ENCODE data around the gene OAS2. TPM values are rescaled to one million over a fixed set of nuclear protein-coding genes. Genes with fewer than 3 reads are reported as not detected.

OAS2 gene
- total and polyA plus RNA-seq, 10 of the 15 experiments (the other 5 are each of a cell fraction or from before 2014, with no cell fraction given), result 32.4 to 290 (median 90.2) TPM

DNA sequence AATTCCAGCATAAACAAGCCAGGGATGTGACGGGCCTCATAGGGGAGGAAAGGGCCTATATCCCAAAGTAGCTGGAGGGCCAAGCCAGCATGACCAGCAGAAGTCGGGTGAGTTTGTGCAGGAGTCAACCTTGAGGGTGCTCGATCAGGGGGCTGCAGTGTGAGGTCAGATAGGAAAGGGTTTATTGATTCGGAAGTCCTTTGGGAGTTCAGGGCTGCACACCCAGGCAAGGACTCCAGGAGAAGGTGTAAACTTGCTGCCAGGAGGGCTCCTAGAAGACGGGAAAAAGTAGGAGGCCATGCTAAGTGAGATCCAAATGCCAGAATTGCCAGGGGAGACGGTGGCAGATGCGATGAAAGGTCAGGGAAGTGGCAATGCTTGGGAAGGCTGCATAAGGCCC is 3.4 kb upstream of the OAS2 start (continued):
- TF ChIP-seq ELK1 (IDR thresholded peaks at IDR 0.05; ENCODE audit: low read depth, low read length), result no peak
- no peak for TF ChIP-seq EED (IDR thresholded peaks at IDR 0.05; ENCODE audit: low read depth)
- no peak for TF ChIP-seq ZNF622 (IDR thresholded peaks at IDR 0.05)
- TF ChIP-seq SIX5 (IDR thresholded peaks at IDR 0.05; ENCODE audit: low read depth, low read length, severe bottlenecking), result no peak
- no peak for TF ChIP-seq SUPT20H (IDR thresholded peaks at IDR 0.05; ENCODE audit: borderline replicate concordance, control insufficient read depth, low read depth, low read length)
- no peak for TF ChIP-seq STAT1 (conservative IDR thresholded peaks at IDR 0.05)
- TF ChIP-seq CHD2 (IDR thresholded peaks at IDR 0.05; ENCODE audit: borderline replicate concordance, low read depth, low read length), result no peak
- no peak for TF ChIP-seq E2F8 (IDR thresholded peaks at IDR 0.05; ENCODE audit: low read depth, partially characterized antibody)
- TF ChIP-seq NR2C2 (IDR thresholded peaks at IDR 0.05; ENCODE audit: borderline replicate concordance, control insufficient read depth, insufficient read length, low read depth), result no peak
